Endothelial cell (in vitro differentiated cells): ENCODE data around the gene SPOCK1. TPM values are rescaled to one million over a fixed set of nuclear protein-coding genes. Genes with fewer than 3 reads are reported as not detected.

Source experiments
- DNase-seq: peaks from one replicate; pipeline ENCODE4 v3.0.0; 2021; ENCODE audit warnings: low spot score
- H3K27ac Mint-ChIP-seq: one replicate; pipeline ENCODE4 v1.8.0; 2021; ENCODE audit warnings: mixed read lengths, inconsistent platforms; ENCODE audit not compliant: unreplicated experiment
- H3K27me3 Mint-ChIP-seq: one replicate; pipeline ENCODE4 v1.8.0; 2021; ENCODE audit warnings: mild to moderate bottlenecking, moderate library complexity, mixed read lengths, inconsistent platforms; ENCODE audit not compliant: unreplicated experiment
- H3K36me3 Mint-ChIP-seq: one replicate; pipeline ENCODE4 v1.8.0; 2021; ENCODE audit warnings: mild to moderate bottlenecking, low read depth, mixed read lengths, inconsistent platforms; ENCODE audit not compliant: unreplicated experiment
- H3K4me1 Mint-ChIP-seq: one replicate; pipeline ENCODE4 v1.8.0; 2021; ENCODE audit warnings: mild to moderate bottlenecking, mixed read lengths, inconsistent platforms; ENCODE audit not compliant: unreplicated experiment
- H3K4me3 Mint-ChIP-seq: one replicate; pipeline ENCODE4 v1.8.0; 2021; ENCODE audit warnings: mild to moderate bottlenecking, mixed read lengths, inconsistent platforms; ENCODE audit not compliant: unreplicated experiment
- H3K9me3 Mint-ChIP-seq: one replicate; pipeline ENCODE4 v1.8.0; 2021; ENCODE audit warnings: mixed read lengths, inconsistent platforms; ENCODE audit not compliant: unreplicated experiment
- CTCF ChIP-seq: fragments of 200-600 bp; sonication (generic); IDR thresholded peaks from one replicate; pipeline ENCODE4 v1.5.0; 2021; ENCODE audit warnings: antibody characterized with exemption; ENCODE audit not compliant: unreplicated experiment
- total RNA-seq: library from RNA; stranded (reverse); fragmentation: NEBNext Ultra II Directional; extraction: Animal tissue kit (Norgen Biotek cat#: 25700); gene quantifications from one replicate; pipeline ENCODE4 v1.2.1, GENCODE V29; 2021; ENCODE audit not compliant: unreplicated experiment

Gene SPOCK1
- total RNA-seq, 1 donor from 2014 or later, result 8.7 TPM

- H3K36me3 Mint-ChIP-seq, result no peaks in the 10 kb centered on the region
- H3K4me3 Mint-ChIP-seq, result no peak overlapping the region
- TF ChIP-seq CTCF, result no peak
Observed at GRCh38 chr5:137073189-137073588, 425.9 kb downstream of the SPOCK1 start.

GRCh38 chr5:137072361-137073115 lies 426.6 kb downstream of the SPOCK1 start:
- H3K4me3 Mint-ChIP-seq, result no peak overlapping the region
- H3K9me3 Mint-ChIP-seq, result no peaks in the 10 kb centered on the region
- no peaks in the 10 kb centered on the region for H3K4me1 Mint-ChIP-seq
- no peak for DNase-seq
- no peak overlapping the region for H3K27ac Mint-ChIP-seq
- H3K36me3 Mint-ChIP-seq, result no peaks in the 10 kb centered on the region
- peaks cover 1% of the 10 kb centered on the region for H3K27me3 Mint-ChIP-seq
- no peak for TF ChIP-seq CTCF

More at GRCh38 chr5:137073189-137073588, 425.9 kb downstream of the SPOCK1 start:
- H3K9me3 Mint-ChIP-seq, result no peaks in the 10 kb centered on the region
- no peak for DNase-seq
- peaks cover 1% of the 10 kb centered on the region for H3K27me3 Mint-ChIP-seq
- H3K4me1 Mint-ChIP-seq, result no peaks in the 10 kb centered on the region
- H3K27ac Mint-ChIP-seq, result no peak overlapping the region

- no peaks in the 10 kb centered on the region for H3K4me1 Mint-ChIP-seq
- H3K36me3 Mint-ChIP-seq, result no peaks in the 10 kb centered on the region
- H3K27ac Mint-ChIP-seq, result no peak overlapping the region
- H3K4me3 Mint-ChIP-seq, result no peak overlapping the region
- peaks cover 1% of the 10 kb centered on the region for H3K27me3 Mint-ChIP-seq
- DNase-seq, result no peak
- no peaks in the 10 kb centered on the region for H3K9me3 Mint-ChIP-seq
- TF ChIP-seq CTCF, result no peak
Observed at GRCh38 chr5:137071931-137072330, 427.2 kb downstream of the SPOCK1 start.

- no peaks in the 10 kb centered on the region for H3K36me3 Mint-ChIP-seq
- peaks cover 1% of the 10 kb centered on the region for H3K27me3 Mint-ChIP-seq
- DNase-seq, result no peak
- TF ChIP-seq CTCF, result no peak
- H3K4me3 Mint-ChIP-seq, result no peak overlapping the region
- no peaks in the 10 kb centered on the region for H3K4me1 Mint-ChIP-seq
- H3K27ac Mint-ChIP-seq, result no peak overlapping the region
- H3K9me3 Mint-ChIP-seq, result no peaks in the 10 kb centered on the region
Observed at GRCh38 chr5:137071526-137071925, 427.6 kb downstream of the SPOCK1 start.

- H3K27ac Mint-ChIP-seq, result no peak overlapping the region
- no peak for DNase-seq
- H3K4me3 Mint-ChIP-seq, result no peak overlapping the region
- H3K9me3 Mint-ChIP-seq, result no peaks in the 10 kb centered on the region
- no peaks in the 10 kb centered on the region for H3K36me3 Mint-ChIP-seq
- H3K4me1 Mint-ChIP-seq, result no peaks in the 10 kb centered on the region
- no peak for TF ChIP-seq CTCF
- H3K27me3 Mint-ChIP-seq, result peaks cover 1% of the 10 kb centered on the region
Observed at GRCh38 chr5:137070521-137070920, 428.6 kb downstream of the SPOCK1 start.
